Measurements from ENCODE around the gene ARMC8. TPM values are rescaled to one million over a fixed set of nuclear protein-coding genes. Genes with fewer than 3 reads are reported as not detected.

Gene ARMC8
- total and polyA plus RNA-seq, 8 donors, result 11.7 to 125 (median 37.4) TPM

GRCh38 chr3:138203938-138204337 lies 16.8 kb downstream of the ARMC8 start:
- Histone ChIP-seq H3K9me3 (no peaks in the 10 kb centered on the region), H3K27me3 (no peaks in the 10 kb centered on the region), H3K4me3 (no peak overlapping the region), H3K27ac (no peak overlapping the region), H3K4me1 (peaks cover 5 to 63% (median 11%) of the 10 kb centered on the region in 4 donors), H3K36me3 (peaks cover 0 to 4% (median 0%) of the 10 kb centered on the region in 4 donors)
- DNase-seq, result no peak
- TF ChIP-seq CTCF (IDR thresholded peaks at IDR 0.05) (no peak), POLR2AphosphoS5 (IDR thresholded peaks at IDR 0.05) (no peak), EP300 (IDR thresholded peaks at IDR 0.05) (no peak), POLR2A (IDR thresholded peaks at IDR 0.05) (no peak)
- 84 to 89% (median 88%) methylated on average over 4 of the region's 4 CpGs for whole genome bisulfite sequencing, 5 donors
- intact Hi-C loops (cut with DNase I; ENCODE audit: low total_unique reads), result no loop called here

GRCh38 chr3:138205527-138205926 lies 18.4 kb downstream of the ARMC8 start:
- Histone ChIP-seq H3K9me3 (no peaks in the 10 kb centered on the region), H3K4me1 (peaks cover 5 to 63% (median 15%) of the 10 kb centered on the region in 4 donors), H3K27ac (no peak overlapping the region), H3K36me3 (peaks cover 0 to 4% (median 0%) of the 10 kb centered on the region in 4 donors), H3K27me3 (no peaks in the 10 kb centered on the region), H3K4me3 (no peak overlapping the region)
- intact Hi-C loops (cut with DNase I; ENCODE audit: low total_unique reads), result no loop called here
- 68 to 77% (median 75%) methylated on average over 5 of the region's 5 CpGs for WGBS, 5 donors
- TF ChIP-seq POLR2A (IDR thresholded peaks at IDR 0.05), result no peak
- no peak for DNase-seq

GRCh38 chr3:138206196-138206595 lies 19.1 kb downstream of the ARMC8 start:
- Histone ChIP-seq H3K4me3 (no peak overlapping the region), H3K36me3 (peaks cover 0 to 4% (median 0%) of the 10 kb centered on the region in 4 donors), H3K27me3 (no peaks in the 10 kb centered on the region), H3K4me1 (peaks cover 5 to 66% (median 16%) of the 10 kb centered on the region in 4 donors), H3K9me3 (no peaks in the 10 kb centered on the region), H3K27ac (no peak overlapping the region)
- 97 to 100% (median 100%) methylated on average over 2 of the region's 2 CpGs for WGBS, 5 donors
- TF ChIP-seq POLR2AphosphoS5 (IDR thresholded peaks at IDR 0.05) (no peak), POLR2A (IDR thresholded peaks at IDR 0.05) (no peak), CTCF (IDR thresholded peaks at IDR 0.05) (no peak), EP300 (IDR thresholded peaks at IDR 0.05) (no peak)
- no peak for DNase-seq
- intact Hi-C loops (cut with DNase I; ENCODE audit: low total_unique reads), result no loop called here

GRCh38 chr3:138210528-138210927 lies 23.4 kb downstream of the ARMC8 start:
- 67 to 87% (median 76%) methylated on average over 3 of the region's 3 CpGs for WGBS, 5 donors
- TF ChIP-seq CTCF (IDR thresholded peaks at IDR 0.05) (no peak), EP300 (IDR thresholded peaks at IDR 0.05) (no peak), POLR2AphosphoS5 (IDR thresholded peaks at IDR 0.05) (no peak), POLR2A (IDR thresholded peaks at IDR 0.05) (no peak)
- H3K27ac ChIP-seq, result no peak overlapping the region

GRCh38 chr3:138213398-138214085 lies 26.4 kb downstream of the ARMC8 start:
- Histone ChIP-seq H3K27me3 (no peaks in the 10 kb centered on the region), H3K9me3 (no peaks in the 10 kb centered on the region), H3K4me1 (peaks cover 0 to 50% (median 10%) of the 10 kb centered on the region in 4 donors), H3K4me3 (no peak overlapping the region), H3K36me3 (peaks cover 0 to 22% (median 16%) of the 10 kb centered on the region in 4 donors), H3K27ac (no peak overlapping the region)
- TF ChIP-seq POLR2AphosphoS5 (IDR thresholded peaks at IDR 0.05) (no peak), POLR2A (IDR thresholded peaks at IDR 0.05) (no peak), EP300 (IDR thresholded peaks at IDR 0.05) (no peak), CTCF (IDR thresholded peaks at IDR 0.05) (no peak)
- 89 to 93% (median 93%) methylated on average over 7 of the region's 7 CpGs for WGBS, 5 donors
- intact Hi-C loops (cut with DNase I; ENCODE audit: low total_unique reads), result no loop called here
- DNase-seq, result no peak

More at GRCh38 chr3:138210528-138210927, 23.4 kb downstream of the ARMC8 start:
- Histone ChIP-seq H3K27me3 (no peaks in the 10 kb centered on the region), H3K9me3 (no peaks in the 10 kb centered on the region), H3K4me1 (peaks cover under 1 to 50% (median 14%) of the 10 kb centered on the region in 4 donors), H3K4me3 (no peak overlapping the region), H3K36me3 (peaks cover 0 to 19% (median 18%) of the 10 kb centered on the region in 4 donors)
- DNase-seq, result no peak
- intact Hi-C loops (cut with DNase I; ENCODE audit: low total_unique reads), result no loop called here

All from stomach (tissue), 9 donors.